CD1c-positive myeloid dendritic cell (primary cell): ENCODE results near the gene FFAR2.
A peak's percentile ranks its signal among the peaks of the same experiment; 100 is the strongest.
"Not testable (repeated sequence)": the region's sequence is repeated elsewhere in the genome, so short reads cannot be mapped to it uniquely, and the experiment has no call there.

Experiments used
- DNase-seq: peaks from one replicate; pipeline ENCODE4 v3.0.0-alpha.2; 2016; ENCODE audit errors: extremely low spot score

The FFAR2 gene

GRCh38 chr19:35447606-35448469, at the start of gene FFAR2:
Gene FFAR2, plus strand, starts transcription at chr19:35448257. Its CDS starts 1,458 bp downstream, at chr19:35449715.
- DNase-seq: peak; percentile 35

- no peak for DNase-seq
Measured at GRCh38 chr19:35398570-35398969, 49.5 kb upstream of the FFAR2 start.

- no peak for DNase-seq
Measured at GRCh38 chr19:35399231-35399630, 48.8 kb upstream of the FFAR2 start.

- no peak for DNase-seq
Measured at GRCh38 chr19:35399948-35400772, 47.9 kb upstream of the FFAR2 start.

- no peak for DNase-seq
Measured at GRCh38 chr19:35400773-35401100, 47.3 kb upstream of the FFAR2 start.

- not testable (repeated sequence) for DNase-seq
Measured at GRCh38 chr19:35401416-35401815, 46.6 kb upstream of the FFAR2 start.

- DNase-seq: no peak
Measured at GRCh38 chr19:35403116-35403760, 44.8 kb upstream of the FFAR2 start.

- DNase-seq: peak; percentile 79
Measured at GRCh38 chr19:35404879-35405622, 43.0 kb upstream of the FFAR2 start.

GRCh38 chr19:35407619-35408018, 40.4 kb upstream of the FFAR2 start:
- DNase-seq: no peak

- no peak for DNase-seq
Measured at GRCh38 chr19:35408284-35409171, 39.5 kb upstream of the FFAR2 start.

- no peak for DNase-seq
Measured at GRCh38 chr19:35409191-35409590, 38.9 kb upstream of the FFAR2 start.

GRCh38 chr19:35410487-35410886, 37.6 kb upstream of the FFAR2 start:
- no peak for DNase-seq

- no peak for DNase-seq
Measured at GRCh38 chr19:35414442-35414841, 33.6 kb upstream of the FFAR2 start.

GRCh38 chr19:35416331-35416730, 31.7 kb upstream of the FFAR2 start:
- no peak for DNase-seq

GRCh38 chr19:35417278-35417677, 30.8 kb upstream of the FFAR2 start:
- no peak for DNase-seq

- DNase-seq: peak; percentile 41
Measured at GRCh38 chr19:35417713-35418534, 30.1 kb upstream of the FFAR2 start.

GRCh38 chr19:35419046-35419445, 29.0 kb upstream of the FFAR2 start:
- no peak for DNase-seq

GRCh38 chr19:35419805-35420204, 28.3 kb upstream of the FFAR2 start:
- DNase-seq: no peak

- DNase-seq: no peak
Measured at GRCh38 chr19:35421362-35421761, 26.7 kb upstream of the FFAR2 start.

GRCh38 chr19:35423406-35423805, 24.7 kb upstream of the FFAR2 start:
- DNase-seq: not testable (repeated sequence)
